WTC11 (cell line): ENCODE results near the gene CYTH3. TPM values are rescaled to one million over a fixed set of nuclear protein-coding genes. Genes with fewer than 3 reads are reported as not detected.

Experiments used
- ATAC-seq: fragments of 200-7000 bp; cut with Tn5 transposase; 2 replicates; pipeline ENCODE4 v1.10.0; 2021; ENCODE audit warnings: mild to moderate bottlenecking, moderate library complexity
- CTCF ChIA-PET: fragments of 300-600 bp; sonication (Branson Sonifier 250); formaldehyde crosslinking; loops from one replicate; lab custom pipeline; 2021; ENCODE audit warnings: antibody characterized with exemption; lab: Charles Lee
- POLR2A ChIA-PET: fragments of 350-600 bp; sonication (Branson Sonifier 250); formaldehyde crosslinking; loops from one replicate; lab custom pipeline; 2021; ENCODE audit warnings: antibody characterized with exemption; lab: Charles Lee
- DNase-seq: peaks from one replicate; pipeline ENCODE4 v3.0.0; 2021; ENCODE audit warnings: low spot score
- H3K27ac Mint-ChIP-seq: 2 replicates; pipeline ENCODE4 v1.8.0; 2021; ENCODE audit warnings: mixed read lengths
- H3K27me3 Mint-ChIP-seq: 2 replicates; pipeline ENCODE4 v1.8.0; 2021; ENCODE audit warnings: low read depth, mild to moderate bottlenecking, moderate library complexity, mixed read lengths
- H3K36me3 Mint-ChIP-seq: 2 replicates; pipeline ENCODE4 v1.8.0; 2021; ENCODE audit warnings: mixed read lengths
- H3K4me1 Mint-ChIP-seq: 2 replicates; pipeline ENCODE4 v1.8.0; 2022; ENCODE audit warnings: mixed read lengths
- H3K4me3 Mint-ChIP-seq: 2 replicates; pipeline ENCODE4 v1.8.0; 2021; ENCODE audit warnings: mild to moderate bottlenecking, moderate library complexity, mixed read lengths
- H3K9me3 Mint-ChIP-seq: 2 replicates; pipeline ENCODE4 v1.8.0; 2021; ENCODE audit warnings: mixed read lengths
- CREB1 ChIP-seq: sonication (generic); formaldehyde crosslinking; IDR thresholded peaks from 2 replicates; pipeline ENCODE4 v1.8.0; 2023; ENCODE audit warnings: mild to moderate bottlenecking, missing genetic modification reagents
- E2F1 ChIP-seq: sonication (generic); formaldehyde crosslinking; IDR thresholded peaks from 2 replicates; pipeline ENCODE4 v1.8.0; 2022; ENCODE audit warnings: mild to moderate bottlenecking, missing genetic modification reagents
- ERG ChIP-seq: fragments of 250-450 bp; sonication (Bioruptor Pico); IDR thresholded peaks from 2 replicates; pipeline ENCODE4 v1.8.0; 2021; ENCODE audit warnings: mild to moderate bottlenecking
- FOXK1 ChIP-seq: sonication (generic); formaldehyde crosslinking; IDR thresholded peaks from 2 replicates; pipeline ENCODE4 v1.8.0; 2022; ENCODE audit warnings: mild to moderate bottlenecking, moderate library complexity, missing genetic modification reagents
- NFYB ChIP-seq: sonication (generic); formaldehyde crosslinking; conservative IDR thresholded peaks from 2 replicates; pipeline ENCODE4 v1.8.0; 2022; ENCODE audit warnings: low read depth, missing genetic modification reagents
- NR1H2 ChIP-seq: sonication (generic); formaldehyde crosslinking; IDR thresholded peaks from 2 replicates; pipeline ENCODE4 v1.9.0; 2021; ENCODE audit warnings: mild to moderate bottlenecking, moderate library complexity, missing genetic modification reagents
- NR3C1 ChIP-seq: sonication (generic); formaldehyde crosslinking; conservative IDR thresholded peaks from 2 replicates; pipeline ENCODE4 v1.8.1; 2023; ENCODE audit warnings: low read depth, mild to moderate bottlenecking, missing genetic modification reagents
- PRDM15 ChIP-seq: sonication (generic); formaldehyde crosslinking; IDR thresholded peaks from 2 replicates; pipeline ENCODE4 v1.8.0; 2022; ENCODE audit warnings: missing genetic modification reagents
- PRRX2 ChIP-seq: fragments of 250-450 bp; sonication (Bioruptor Pico); IDR thresholded peaks from 2 replicates; pipeline ENCODE4 v1.8.0; 2021; ENCODE audit warnings: mild to moderate bottlenecking
- RORB ChIP-seq: fragments of 250-450 bp; sonication (Bioruptor Pico); IDR thresholded peaks from 2 replicates; pipeline ENCODE4 v1.9.0; 2021; ENCODE audit warnings: mild to moderate bottlenecking
- STAT6 ChIP-seq: sonication (generic); formaldehyde crosslinking; conservative IDR thresholded peaks from 2 replicates; pipeline ENCODE4 v1.8.1; 2023; ENCODE audit warnings: mild to moderate bottlenecking, low read depth, missing genetic modification reagents, moderate library complexity
- TEAD4 ChIP-seq: sonication (generic); formaldehyde crosslinking; IDR thresholded peaks from 2 replicates; pipeline ENCODE4 v1.8.0; 2022; ENCODE audit warnings: mild to moderate bottlenecking, missing genetic modification reagents
- TP53 ChIP-seq: sonication (generic); formaldehyde crosslinking; IDR thresholded peaks from 2 replicates; pipeline ENCODE4 v1.8.1; 2023; ENCODE audit warnings: mild to moderate bottlenecking, missing genetic modification reagents
- USF2 ChIP-seq: sonication (generic); formaldehyde crosslinking; IDR thresholded peaks from 2 replicates; pipeline ENCODE4 v1.8.1; 2023; ENCODE audit warnings: mild to moderate bottlenecking, missing genetic modification reagents, moderate library complexity
- ZNF121 ChIP-seq: sonication (generic); formaldehyde crosslinking; IDR thresholded peaks from 2 replicates; pipeline ENCODE4 v1.8.0; 2023; ENCODE audit warnings: missing genetic modification reagents
- ZNF423 ChIP-seq: fragments of 250-450 bp; sonication (Bioruptor Pico); IDR thresholded peaks from 2 replicates; pipeline ENCODE4 v2.1.2; 2022; ENCODE audit warnings: mild to moderate bottlenecking, moderate library complexity
- ZNF512 ChIP-seq: sonication (generic); formaldehyde crosslinking; IDR thresholded peaks from 2 replicates; pipeline ENCODE4 v1.8.1; 2022; ENCODE audit warnings: missing genetic modification reagents, borderline replicate concordance
- ZNF532 ChIP-seq: fragments of 250-450 bp; sonication (Bioruptor Pico); IDR thresholded peaks from 2 replicates; pipeline ENCODE4 v1.9.0; 2021; ENCODE audit warnings: mild to moderate bottlenecking, borderline replicate concordance
- ZNF671 ChIP-seq: fragments of 250-450 bp; sonication (Bioruptor Pico); IDR thresholded peaks from 2 replicates; pipeline ENCODE4 v1.8.0; 2021; ENCODE audit warnings: mild to moderate bottlenecking
- total RNA-seq: library from RNA; stranded (reverse); gene quantifications from 3 replicates; pipeline ENCODE4 v1.2.3, GENCODE V29; 2021

CYTH3 gene
- total RNA-seq, 1 experiment from 2014 or later: 13.2 TPM

GRCh38 chr7:6172224-6172909, 100.1 kb downstream of the CYTH3 start (continued):
- TF ChIP-seq PRDM15 (CRISPR knock-in tag): no peak
- TF ChIP-seq ZNF423 (CRISPR knock-in tag): no peak
- TF ChIP-seq ERG (CRISPR knock-in tag): no peak
- no peak for TF ChIP-seq CREB1 (CRISPR knock-in tag)
- TF ChIP-seq ZNF121 (CRISPR knock-in tag): no peak
- TF ChIP-seq E2F1 (CRISPR knock-in tag): no peak
- TF ChIP-seq FOXK1 (CRISPR knock-in tag): no peak
- no peak for TF ChIP-seq TP53 (CRISPR knock-in tag)
- TF ChIP-seq NR3C1 (CRISPR knock-in tag): no peak
- TF ChIP-seq RORB (CRISPR knock-in tag): no peak

- peak overlapping the region; percentile 97 for H3K27ac Mint-ChIP-seq
- peak; percentile 84 for DNase-seq
- no peak for TF ChIP-seq CREB1 (CRISPR knock-in tag)
- no peak for TF ChIP-seq TEAD4 (CRISPR knock-in tag)
- no peak for TF ChIP-seq TP53 (CRISPR knock-in tag)
- no peak for TF ChIP-seq NFYB
- TF ChIP-seq STAT6: no peak
- TF ChIP-seq PRRX2 (CRISPR knock-in tag): no peak
- no peak for TF ChIP-seq USF2 (CRISPR knock-in tag)
- TF ChIP-seq ZNF532 (CRISPR knock-in tag): no peak
- no peak for TF ChIP-seq NR1H2
- no peak for TF ChIP-seq ZNF671
- TF ChIP-seq ZNF512 (CRISPR knock-in tag): no peak
These were observed 100.7 kb downstream of the CYTH3 start for GRCh38 chr7:6171532-6172223.

More at GRCh38 chr7:6171532-6172223, 100.7 kb downstream of the CYTH3 start:
- peak; percentile 90 for ATAC-seq
- Mint-ChIP-seq H3K4me3 (peak overlapping the region; percentile 20; the same call in 1 of the 2 replicates), H3K9me3 (no peaks in the 10 kb centered on the region), H3K27me3 (no peaks in the 10 kb centered on the region), H3K4me1 (peaks cover 21% of the 10 kb centered on the region), H3K36me3 (0 out of 2 replicates have a peak, but pooled peaks cover 5% of the 10 kb centered on the region)
- POLR2A ChIA-PET: interaction anchor here (1.6 kb wide), 1 partner anchor 153 kb away, joined by 4 read pairs; no protein-coding TSS in a partner anchor
- CTCF ChIA-PET: interaction anchor here (1.0 to 2.7 kb wide), 2 partner anchors 12 to 175 kb away, joined by 3 to 17 read pairs; no protein-coding TSS in a partner anchor
